Stimulated activated CD8-positive, alpha-beta memory T cell treated with anti-CD3 and anti-CD28 coated beads, Interleukin-7, amount 100 ng/mL, for 24 hours (primary cell): ENCODE results near the gene NCF4.

ENCODE experiments used
- DNase-seq: peaks from one replicate; pipeline ENCODE4 v3.0.0-alpha.2; 2020; ENCODE audit warnings: low read depth

Gene NCF4

GRCh38 chr22:36922105-36922608, 61.4 kb downstream of the NCF4 start:
- no peak for DNase-seq

GRCh38 chr22:36922711-36923110, 61.9 kb downstream of the NCF4 start:
- no peak for DNase-seq

GRCh38 chr22:36923131-36923788, 62.5 kb downstream of the NCF4 start:
- no peak for DNase-seq

- DNase-seq: no peak
Measured at GRCh38 chr22:36924151-36924698, 63.4 kb downstream of the NCF4 start.

GRCh38 chr22:36925388-36926290, 64.8 kb downstream of the NCF4 start:
- DNase-seq: no peak

- no peak for DNase-seq
Measured at GRCh38 chr22:36926309-36926708, 65.5 kb downstream of the NCF4 start.

- DNase-seq: no peak
Measured at GRCh38 chr22:36926721-36927435, 66.1 kb downstream of the NCF4 start.
